NAMALWA (cell line): ENCODE measurements around the gene PDK3.

Experiments
- DNase-seq: peaks from one replicate; pipeline ENCODE4 v3.0.0-alpha.2; 2015; ENCODE audit warnings: low spot score

The PDK3 gene

DNA sequence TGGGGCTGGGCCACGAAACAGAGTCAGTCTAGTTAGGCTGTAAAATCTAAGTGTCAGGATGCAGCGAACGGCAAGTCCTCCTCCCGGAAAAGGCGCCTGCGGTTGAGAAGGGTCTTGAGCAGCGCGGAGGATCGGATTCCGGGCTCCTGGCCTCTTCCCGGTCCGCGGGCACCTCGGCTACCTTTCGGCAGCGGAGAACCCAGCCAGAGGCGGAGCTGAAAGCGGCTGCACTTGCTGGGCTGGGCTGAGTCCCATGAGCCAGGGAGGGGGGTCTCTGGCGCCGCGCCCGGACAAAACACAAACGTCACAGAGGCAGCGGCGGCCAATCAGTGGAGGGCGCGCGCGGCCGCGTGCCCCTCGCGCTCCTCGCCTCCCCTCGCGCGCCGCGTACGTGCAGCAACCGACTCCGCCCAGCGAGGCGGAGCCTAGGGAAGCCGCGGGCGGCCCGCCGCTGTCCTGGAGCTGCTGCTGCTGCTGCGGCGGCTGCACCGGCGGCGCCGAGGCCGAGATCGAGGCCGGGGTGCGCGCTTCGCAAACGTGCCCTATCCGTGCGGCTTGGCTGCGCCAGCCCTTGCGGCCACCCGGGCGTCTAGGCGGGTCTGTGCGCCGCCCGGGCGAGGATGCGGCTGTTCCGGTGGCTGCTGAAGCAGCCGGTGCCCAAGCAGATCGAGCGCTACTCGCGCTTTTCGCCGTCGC is at the start of gene PDK3:
TSS of gene PDK3 (plus strand) at position 451 of the 696 bp plus-strand sequence. CDS start at position 621, 170 bp downstream.
- DNase-seq: peak; percentile 89

DNA sequence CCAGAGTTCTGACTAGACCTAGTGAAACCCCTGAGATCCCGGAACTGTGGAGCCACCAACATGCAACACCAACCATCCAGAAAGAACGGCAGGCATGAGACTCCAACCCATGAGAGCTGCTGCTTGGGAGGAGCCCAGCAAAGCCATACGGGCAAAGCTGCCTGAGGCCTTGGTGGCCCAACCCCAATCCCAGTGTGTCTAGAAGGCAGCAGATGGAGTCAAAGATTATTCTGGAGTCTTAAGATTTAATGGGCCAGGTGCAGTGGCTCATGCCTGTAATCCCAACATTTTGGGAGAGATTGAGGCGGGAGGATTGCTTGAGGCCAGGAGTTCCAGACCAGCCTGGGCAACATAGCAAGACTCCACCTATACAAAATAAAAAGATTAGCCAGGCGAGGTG is 49.2 kb upstream of the PDK3 start:
- DNase-seq: no peak

DNA sequence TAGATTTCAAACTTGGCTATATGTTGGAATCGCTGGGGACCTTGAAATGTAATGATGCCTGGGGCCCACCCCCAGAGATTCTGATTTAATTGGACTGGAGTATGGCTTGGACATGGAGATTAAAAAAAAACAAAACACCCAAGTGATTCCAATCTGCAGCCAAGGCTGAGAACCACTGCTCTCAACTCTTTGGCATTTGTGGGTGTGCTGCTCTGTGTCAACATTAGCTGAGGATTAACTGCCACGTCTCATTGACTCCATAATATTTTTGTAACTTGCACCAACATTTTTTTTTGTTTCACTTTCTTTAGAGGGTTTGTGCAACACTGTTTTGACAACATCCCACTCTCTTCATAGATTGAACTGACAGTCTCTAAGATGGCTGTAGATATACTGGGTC is 41.1 kb upstream of the PDK3 start:
- no peak for DNase-seq

DNA sequence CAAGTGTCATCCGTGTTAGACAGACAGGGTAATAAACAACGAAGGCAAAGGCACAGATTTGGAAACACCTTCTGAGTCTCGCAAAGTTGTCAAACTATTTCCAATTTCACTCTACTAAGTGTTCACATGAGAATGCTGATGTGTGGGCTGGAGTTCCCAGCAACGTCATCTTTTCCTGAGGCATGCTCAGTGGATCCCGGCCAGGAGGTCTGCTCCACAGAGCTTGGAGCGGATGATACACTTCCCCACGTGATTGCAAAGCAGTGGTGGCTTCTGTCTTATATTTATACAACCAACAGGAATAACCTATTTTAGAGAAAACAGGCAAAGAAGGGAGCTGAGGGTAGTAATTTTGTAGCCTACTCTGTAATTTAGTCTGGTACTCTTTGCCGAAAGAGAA is 40.1 kb upstream of the PDK3 start:
- DNase-seq: no peak

DNA sequence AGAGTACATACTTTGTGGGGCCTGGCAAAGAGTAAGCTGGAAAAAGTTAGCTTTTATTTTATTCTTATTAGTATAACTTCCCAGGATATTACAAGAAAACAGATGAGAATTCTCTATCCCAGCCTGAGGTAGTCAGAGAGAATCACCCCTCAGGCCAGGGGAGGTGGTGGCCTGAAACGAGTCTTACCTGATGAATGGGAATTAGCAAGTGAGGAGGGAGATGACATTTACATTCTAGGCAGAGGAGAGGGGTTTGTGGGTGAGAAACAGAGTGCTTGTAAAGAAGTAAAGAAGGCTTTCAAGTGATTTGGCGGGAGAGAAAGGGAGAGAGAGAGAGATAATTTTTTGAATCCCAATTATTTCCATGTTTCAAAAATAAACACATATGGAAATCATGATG is 39.3 kb upstream of the PDK3 start:
- no peak for DNase-seq

DNA sequence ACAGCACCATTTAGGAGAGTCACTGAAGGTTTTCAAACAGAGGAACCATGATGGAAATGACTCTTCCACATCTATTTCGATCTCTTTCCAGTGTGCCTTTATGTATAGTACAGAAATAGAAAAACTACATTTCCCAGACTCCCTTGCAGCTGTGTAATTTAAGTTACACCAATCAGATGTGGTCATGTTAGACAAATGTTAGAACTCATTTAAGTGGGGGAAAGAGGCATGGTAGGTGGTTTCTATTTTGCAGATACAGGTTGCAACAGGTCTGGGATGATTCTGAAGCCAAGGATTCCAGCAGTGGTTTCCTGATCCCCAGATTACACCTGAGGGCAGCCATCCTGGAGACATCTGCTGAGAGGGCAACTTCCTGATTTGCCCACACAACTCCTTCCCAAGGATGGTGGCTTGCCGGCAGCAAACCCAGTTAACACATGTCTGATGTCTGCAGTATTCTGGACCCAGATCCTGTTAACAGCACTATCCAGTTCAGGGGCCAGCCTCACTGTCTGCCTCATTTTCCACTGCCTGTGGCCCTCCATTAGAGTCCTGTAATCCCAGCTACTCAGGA is 38.7 kb upstream of the PDK3 start:
- peak; percentile 46 for DNase-seq

DNA sequence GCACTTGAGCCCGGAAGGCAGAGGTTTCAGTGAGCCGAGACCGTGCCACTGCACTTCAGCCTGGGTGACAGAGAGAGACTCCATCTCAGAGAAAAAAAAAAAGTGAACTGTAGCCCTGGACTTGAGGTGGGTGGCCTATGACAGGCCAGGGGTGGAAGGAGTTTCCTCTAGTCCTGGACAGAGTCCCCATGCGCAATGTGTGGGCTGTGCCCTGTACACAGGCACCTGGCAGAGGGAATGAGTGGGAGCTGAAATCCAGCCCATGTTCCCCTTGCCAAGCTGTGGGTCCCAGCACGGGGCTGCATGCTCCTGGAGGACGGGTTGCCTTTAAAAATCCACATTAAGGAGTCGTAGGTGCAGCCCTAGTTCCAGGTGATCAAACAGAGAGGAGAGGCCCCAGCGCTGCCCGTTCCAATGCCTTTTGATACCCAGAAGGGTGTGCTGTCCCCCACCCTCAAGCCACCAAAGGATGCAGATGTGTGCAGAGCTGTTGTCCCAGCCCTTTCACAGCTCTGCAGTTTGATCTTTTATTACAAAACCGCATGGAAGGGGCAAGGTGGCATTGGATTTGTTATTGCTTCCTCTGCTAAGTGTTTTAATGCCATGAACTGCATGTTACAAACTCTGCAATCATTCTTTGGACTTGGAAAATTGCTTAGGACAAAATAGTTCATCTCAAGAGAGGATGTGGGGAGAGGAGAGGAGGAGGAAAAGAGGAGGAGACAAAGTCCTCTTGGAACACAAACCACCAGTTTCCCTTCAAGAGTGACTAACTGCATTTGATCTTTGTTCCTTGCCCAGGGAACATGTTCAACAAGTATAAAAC is 38.0 kb upstream of the PDK3 start:
- DNase-seq: no peak

DNA sequence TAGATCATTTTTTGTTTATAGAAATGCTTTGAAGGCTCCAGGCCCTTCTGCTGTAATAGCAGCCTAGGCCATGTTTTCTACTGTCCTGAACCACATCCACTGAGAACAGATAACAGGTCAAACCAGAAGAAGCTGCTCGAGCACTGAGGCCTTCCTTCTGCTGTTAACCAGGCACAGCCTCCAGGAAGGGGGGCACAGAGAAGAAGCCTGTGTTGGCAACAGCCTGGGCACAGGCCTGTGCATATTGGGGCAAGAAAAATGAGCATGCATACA is 37.4 kb upstream of the PDK3 start:
- DNase-seq: no peak

DNA sequence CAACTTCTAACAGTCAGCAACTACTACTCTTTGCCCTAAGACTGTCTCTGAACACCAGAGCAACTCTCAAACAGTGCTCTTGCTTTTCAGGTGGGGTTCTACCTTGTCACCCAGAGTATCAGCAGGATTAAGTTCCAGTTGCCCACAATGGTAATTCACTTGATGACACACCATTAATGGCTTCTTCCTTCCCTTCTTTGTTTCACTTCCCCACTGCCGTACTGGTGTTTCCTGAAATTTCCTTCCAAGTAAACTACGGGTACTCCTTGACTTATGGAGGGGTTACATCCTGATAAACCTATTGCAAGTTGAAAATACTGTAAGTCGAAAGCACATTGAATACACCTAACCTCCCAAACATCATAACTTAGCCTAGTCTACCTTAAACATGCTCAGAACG is 36.6 kb upstream of the PDK3 start:
- DNase-seq: no peak

DNA sequence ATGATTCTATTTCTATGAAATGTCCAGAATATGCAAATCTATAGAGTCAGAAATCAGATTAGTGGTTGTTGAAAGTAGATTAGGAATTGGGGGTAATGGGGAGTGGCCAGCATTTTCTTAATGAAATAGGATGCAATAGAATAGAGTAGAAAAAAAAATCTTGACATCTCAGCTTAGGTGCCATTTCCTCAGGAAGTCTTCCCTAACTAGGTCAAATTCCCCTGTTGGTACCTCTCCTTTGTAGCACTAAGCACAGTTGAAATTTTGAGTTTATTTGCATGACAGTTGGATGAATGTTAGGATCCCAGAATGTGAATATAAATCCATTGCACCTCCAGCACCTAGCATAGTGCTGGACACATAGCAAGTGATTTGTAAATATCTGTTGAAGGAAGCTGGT is 30.0 kb upstream of the PDK3 start:
- DNase-seq: no peak

DNA sequence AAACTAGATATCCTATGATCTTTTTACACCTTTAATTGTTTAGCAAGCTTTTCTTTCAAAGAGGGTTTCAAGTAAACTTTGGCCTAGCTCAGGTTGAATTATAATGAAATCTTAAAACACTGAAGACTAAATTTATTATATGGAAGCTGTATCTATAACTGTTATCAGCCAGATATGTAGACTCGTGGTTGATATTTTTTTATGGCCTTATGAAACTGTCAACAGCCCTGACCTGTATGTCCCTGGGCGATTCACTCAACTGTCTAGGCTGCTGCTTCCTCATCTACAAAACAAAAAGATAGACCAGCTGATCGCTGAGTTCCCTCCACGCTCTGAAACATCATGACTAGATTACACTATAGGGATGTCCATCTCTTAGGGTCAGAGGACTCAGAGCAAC is 21.2 kb upstream of the PDK3 start:
- no peak for DNase-seq

DNA sequence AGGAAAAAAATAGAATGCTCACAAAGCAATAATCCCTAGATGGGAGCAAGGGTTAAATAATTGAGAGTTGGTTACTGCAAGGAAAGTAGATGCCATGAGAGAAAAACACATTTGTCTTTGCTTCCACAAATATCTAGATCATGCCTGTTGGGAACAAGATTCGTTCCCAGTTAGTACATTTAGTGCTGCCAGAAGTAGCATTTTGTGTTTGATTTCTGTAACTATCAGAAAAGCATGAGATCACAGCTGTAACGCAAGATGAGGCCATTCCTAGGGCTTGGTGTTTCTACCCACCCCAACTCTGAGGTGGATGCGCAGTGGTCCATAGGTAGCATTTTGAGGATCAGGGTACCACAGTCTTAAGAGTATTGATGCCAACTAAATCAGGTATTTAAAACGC is 20.4 kb upstream of the PDK3 start:
- DNase-seq: no peak

DNA sequence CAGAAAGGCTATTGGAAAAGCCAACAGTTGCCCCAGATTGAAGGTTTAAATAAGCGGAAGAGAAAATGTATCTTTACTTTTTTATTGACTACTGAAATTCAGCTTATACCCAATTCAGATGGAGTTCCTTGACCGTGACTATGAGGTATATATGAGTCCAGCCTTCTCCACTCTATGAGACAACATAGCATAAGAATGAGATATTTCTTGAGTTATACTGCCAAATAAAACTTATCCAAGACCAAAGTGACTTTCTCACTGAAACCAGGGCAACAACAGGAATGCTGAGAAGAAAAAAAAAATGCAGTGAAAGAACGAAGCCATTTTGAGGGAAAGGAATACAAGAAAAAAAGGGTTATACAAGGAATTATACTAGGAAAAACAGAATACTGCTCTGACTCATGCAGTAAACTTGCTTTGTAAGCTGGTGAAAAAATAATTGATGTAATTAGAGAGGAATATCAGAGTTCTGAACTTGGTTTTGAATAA is 16.3 kb upstream of the PDK3 start:
- no peak for DNase-seq

DNA sequence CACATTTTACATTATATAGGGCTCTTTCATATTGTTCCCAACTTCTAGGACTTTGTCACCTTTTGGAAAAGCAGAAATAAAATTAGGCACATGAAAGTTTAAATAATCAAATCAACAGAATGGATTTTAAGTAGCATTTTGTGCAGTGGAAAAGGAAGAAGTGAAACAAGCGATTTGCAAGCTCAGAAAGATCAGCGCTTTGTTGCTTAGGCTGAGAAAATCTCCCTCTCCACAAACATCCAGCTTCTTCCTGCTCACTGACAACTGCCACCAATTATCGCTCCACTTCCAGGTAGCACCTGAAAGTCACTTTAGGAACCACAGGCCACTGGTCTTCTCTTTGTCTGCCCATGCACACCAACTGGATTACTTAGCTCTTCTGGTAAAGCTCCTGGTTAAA is 2.0 kb upstream of the PDK3 start:
- peak; percentile 22 for DNase-seq

DNA sequence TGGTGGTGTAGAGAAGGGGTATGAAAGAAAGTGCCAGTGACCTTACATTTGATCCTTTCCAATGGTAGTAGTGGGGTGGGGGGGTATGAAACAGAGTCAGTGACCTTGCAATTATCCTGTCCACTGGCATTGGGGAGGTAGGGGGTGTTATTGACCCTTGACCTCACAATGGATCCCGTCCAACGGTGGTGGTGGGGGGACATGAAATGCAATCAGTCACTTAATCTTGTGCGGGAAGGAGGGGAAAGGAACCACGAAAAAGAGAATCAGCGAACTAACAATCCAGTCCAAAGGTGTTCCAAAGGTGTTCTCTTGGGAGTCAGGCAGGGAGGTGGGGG is 619 bp upstream of the PDK3 start:
- no peak for DNase-seq

DNA sequence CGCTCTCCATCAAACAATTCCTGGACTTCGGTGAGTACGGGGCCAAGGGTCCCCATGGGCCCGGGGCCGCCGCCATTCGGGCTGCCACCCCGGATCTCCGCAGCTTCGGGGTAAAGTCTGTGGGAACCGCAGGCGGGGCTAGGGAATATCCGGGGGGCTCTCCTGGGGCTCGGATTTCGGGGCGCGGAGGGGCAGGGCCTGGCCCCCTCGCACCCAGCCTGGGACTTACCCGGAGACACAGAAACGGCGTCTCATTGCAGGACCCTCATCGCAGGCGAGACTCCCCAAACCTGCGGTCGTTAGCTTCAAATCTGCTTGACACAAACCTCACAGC is 413 bp downstream of the PDK3 start:
- DNase-seq: peak; percentile 18

DNA sequence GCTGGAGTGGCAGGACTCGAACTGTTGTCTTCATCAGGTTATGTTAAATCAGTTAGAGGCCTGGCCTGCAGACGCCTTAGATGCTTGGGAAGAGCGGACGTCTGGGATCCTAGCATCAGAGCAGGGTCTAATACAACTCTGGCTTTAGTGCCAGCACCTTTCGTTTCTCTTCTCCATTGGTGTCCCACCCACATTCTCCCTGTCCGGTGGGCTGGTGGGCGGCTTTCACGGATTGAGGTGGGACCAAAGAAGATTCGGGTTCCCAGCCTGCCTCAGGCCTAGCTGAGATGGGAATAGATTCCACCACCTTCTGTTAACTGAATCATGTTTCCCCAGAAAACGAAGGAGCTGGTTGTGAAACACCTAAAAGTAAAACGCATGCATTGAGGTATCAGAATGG is 939 bp downstream of the PDK3 start:
- DNase-seq: no peak

DNA sequence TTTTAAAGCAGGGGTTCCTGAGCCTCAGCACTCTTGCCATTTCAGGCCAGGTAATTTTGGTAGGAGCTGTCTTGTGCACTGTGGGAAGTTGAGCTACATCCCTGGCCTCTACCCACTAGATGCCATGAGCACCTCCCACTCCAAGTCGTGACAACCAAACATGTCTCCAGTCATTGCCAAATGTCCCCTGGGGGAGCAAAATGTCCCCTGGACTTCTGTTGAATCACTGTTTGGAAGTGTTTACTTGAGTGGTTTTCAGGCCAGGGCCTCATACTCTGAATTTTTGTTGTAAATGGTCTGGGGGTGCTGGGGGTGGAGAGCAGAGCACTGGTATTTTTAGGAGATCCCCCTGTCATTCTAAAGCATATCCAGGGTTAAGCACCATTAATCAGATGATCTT is 3.2 kb downstream of the PDK3 start:
- no peak for DNase-seq

DNA sequence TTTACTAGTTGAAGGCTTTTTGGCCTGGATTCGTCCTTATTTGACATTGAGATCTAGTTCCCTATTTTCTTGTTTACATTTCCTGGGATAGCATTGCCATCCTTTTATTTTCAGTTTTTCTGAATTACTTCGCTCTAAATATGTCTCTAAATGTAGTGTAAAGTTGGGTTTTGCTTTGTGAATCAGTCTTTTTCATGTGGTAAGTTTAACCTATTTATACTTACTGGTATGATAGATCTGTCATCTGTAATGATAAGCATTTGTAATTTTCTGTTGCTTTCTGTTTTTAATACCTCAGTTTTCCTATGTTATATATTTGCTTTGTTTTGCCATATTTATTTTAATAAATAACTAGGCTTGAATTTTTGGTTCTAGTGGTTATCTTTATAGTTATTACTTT is 6.7 kb downstream of the PDK3 start:
- DNase-seq: no peak

DNA sequence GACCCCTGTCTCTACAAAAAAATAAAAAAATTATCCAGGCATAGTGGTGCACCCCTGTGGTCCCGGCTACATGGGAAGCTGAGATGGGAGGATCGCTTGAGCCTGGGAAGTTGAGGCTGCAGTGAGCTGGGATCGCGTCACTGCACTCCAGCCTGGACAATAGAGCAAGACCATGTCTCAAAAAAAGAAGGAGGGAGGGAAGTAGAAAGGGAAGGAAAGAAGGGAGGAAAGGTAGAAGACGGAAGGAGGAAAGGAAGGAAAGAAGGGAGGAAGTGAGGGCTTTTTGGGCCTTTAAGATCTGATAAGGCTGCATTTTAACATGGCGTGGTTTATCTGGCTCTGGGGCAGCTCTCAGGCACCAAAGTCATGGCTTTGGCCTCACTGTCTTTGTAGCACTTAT is 10.4 kb downstream of the PDK3 start:
- no peak for DNase-seq

DNA sequence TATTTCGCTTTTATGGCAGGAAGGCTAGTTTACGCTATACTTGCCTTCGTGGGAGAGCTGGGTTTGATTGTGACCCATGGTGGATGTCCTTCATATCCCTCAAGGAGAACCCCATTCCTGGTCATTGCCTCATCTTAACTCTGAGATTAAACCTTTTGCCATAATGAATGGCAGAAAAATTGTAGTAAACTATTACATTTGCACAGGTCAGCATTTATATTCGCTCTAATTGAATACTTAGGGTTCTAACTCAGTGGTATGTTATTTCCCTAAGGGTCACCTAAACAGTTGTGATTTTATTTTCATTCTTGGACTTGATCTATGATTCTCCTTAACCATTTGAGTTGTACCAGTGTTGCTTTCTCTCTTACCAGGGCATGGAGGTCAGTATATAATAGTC is 13.4 kb downstream of the PDK3 start:
- no peak for DNase-seq

DNA sequence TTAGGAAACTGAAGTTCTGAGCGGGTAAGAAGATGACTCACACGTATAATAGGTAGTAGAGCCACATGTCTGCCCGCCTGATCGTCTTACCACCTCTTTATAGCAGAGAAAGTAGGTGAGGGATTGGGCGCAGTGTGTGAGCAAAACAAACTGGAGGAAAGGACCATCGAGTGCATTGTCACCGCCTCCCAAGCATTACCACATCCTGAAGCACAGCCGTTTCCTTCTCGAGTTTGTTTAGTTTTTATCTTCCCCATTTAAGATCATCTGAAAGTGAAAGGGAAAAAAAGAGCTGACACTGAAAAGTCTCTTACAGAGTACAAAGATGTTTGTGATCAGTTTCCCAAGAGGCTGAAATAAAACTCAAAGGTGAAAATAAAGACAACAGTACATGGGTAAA is 14.8 kb downstream of the PDK3 start:
- DNase-seq: peak; percentile 85

DNA sequence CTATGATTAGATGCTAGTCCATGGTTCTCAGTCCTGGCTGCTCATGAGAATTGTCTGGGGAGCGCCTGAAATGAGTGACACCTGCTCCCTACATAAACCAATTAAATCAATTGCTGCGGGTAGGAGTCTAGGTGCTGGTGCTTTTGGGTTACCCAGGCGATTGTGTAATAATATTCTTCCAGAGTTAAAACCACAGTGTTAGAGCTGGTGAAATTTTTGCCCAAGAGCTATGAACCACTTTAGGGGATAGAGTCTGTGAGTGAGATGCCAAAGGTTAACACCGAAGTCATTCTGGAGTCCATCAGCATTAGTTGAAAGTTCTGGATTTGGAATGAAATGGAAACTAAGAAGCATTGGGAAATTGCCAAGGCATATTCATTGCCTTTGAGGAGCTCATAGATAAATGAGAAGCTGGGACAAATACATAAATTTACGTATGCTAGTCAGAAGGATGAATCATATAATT is 15.3 kb downstream of the PDK3 start:
- no peak for DNase-seq
